RWPE2 (cell line): ENCODE measurements around the gene EME1.

Experiments used
- ATAC-seq: fragments of 200-7000 bp; cut with Tn5 transposase; 3 replicates; pipeline ENCODE4 v1.9.1; 2021; ENCODE audit warnings: low read depth
- DNase-seq: peaks from one replicate; pipeline ENCODE4 v3.0.0-alpha.2; 2020; ENCODE audit warnings: low spot score
- H3K27ac ChIP-seq: fragments of 450-650 bp; 2 replicates; pipeline ENCODE4 v1.5.1; 2017; ENCODE audit warnings: mild to moderate bottlenecking; ENCODE audit not compliant: poor library complexity, severe bottlenecking
- H3K27me3 ChIP-seq: fragments of 250-450 bp; sonication (Bioruptor Pico); 2 replicates; pipeline ENCODE4 v1.5.1; 2021; ENCODE audit warnings: mild to moderate bottlenecking, moderate library complexity; ENCODE audit not compliant: insufficient read depth, poor library complexity, severe bottlenecking
- H3K36me3 ChIP-seq: fragments of 250-450 bp; sonication (Bioruptor Pico); 2 replicates; pipeline ENCODE4 v1.5.1; 2020; ENCODE audit warnings: low read depth, mild to moderate bottlenecking, moderate library complexity
- H3K4me1 ChIP-seq: fragments of 250-450 bp; sonication (Bioruptor Pico); 2 replicates; pipeline ENCODE4 v1.5.1; 2021; ENCODE audit warnings: mild to moderate bottlenecking, moderate library complexity; ENCODE audit not compliant: insufficient read depth, poor library complexity, severe bottlenecking
- H3K4me3 ChIP-seq: fragments of 250-450 bp; sonication (Bioruptor Pico); 2 replicates; pipeline ENCODE4 v1.5.1; 2021; ENCODE audit warnings: mild to moderate bottlenecking, moderate library complexity; ENCODE audit not compliant: severe bottlenecking
- H3K9me3 ChIP-seq: fragments of 250-450 bp; sonication (Bioruptor Pico); 2 replicates; pipeline ENCODE4 v1.5.1; 2021; ENCODE audit warnings: mild to moderate bottlenecking, moderate library complexity; ENCODE audit not compliant: severe bottlenecking
- TF ChIP-seq, protein P1 (sequence below): fragments of 450-650 bp; IDR thresholded peaks from one replicate; pipeline ENCODE4 v1.5.1; 2017; ENCODE audit warnings: mild to moderate bottlenecking, moderate library complexity; ENCODE audit not compliant: poor library complexity, severe bottlenecking

EME1 gene

DNA sequence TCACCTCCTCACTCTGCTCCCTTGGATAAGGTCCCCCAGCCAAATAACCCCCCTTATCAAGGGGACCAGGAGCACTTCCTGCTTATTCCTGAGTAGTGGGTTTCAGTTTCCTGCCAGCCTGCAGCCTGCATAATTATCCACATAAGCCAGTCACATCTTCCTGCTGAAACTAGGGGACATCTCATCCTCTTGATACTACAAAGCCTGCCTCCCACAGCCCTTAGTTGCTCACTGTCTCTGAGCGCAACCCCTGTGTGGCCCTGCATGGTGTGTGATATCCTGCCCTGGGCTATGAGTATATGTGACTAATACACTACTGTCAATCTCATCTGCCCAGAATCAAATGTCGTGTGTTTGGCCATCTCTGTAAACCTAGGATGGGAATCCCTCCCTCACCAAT, 35.1 kb upstream of the EME1 start:
- Histone ChIP-seq H3K4me3 (no peak overlapping the region), H3K27me3 (no peaks in the 10 kb centered on the region), H3K27ac (no peak overlapping the region), H3K9me3 (no peaks in the 10 kb centered on the region), H3K36me3 (no peaks in the 10 kb centered on the region; the same call in 1 of the 2 replicates), H3K4me1 (no peaks in the 10 kb centered on the region)
- DNase-seq (peak; percentile 35), ATAC-seq (no peak)
- TF ChIP-seq, protein P1, sequence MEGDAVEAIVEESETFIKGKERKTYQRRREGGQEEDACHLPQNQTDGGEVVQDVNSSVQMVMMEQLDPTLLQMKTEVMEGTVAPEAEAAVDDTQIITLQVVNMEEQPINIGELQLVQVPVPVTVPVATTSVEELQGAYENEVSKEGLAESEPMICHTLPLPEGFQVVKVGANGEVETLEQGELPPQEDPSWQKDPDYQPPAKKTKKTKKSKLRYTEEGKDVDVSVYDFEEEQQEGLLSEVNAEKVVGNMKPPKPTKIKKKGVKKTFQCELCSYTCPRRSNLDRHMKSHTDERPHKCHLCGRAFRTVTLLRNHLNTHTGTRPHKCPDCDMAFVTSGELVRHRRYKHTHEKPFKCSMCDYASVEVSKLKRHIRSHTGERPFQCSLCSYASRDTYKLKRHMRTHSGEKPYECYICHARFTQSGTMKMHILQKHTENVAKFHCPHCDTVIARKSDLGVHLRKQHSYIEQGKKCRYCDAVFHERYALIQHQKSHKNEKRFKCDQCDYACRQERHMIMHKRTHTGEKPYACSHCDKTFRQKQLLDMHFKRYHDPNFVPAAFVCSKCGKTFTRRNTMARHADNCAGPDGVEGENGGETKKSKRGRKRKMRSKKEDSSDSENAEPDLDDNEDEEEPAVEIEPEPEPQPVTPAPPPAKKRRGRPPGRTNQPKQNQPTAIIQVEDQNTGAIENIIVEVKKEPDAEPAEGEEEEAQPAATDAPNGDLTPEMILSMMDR = no peak

DNA sequence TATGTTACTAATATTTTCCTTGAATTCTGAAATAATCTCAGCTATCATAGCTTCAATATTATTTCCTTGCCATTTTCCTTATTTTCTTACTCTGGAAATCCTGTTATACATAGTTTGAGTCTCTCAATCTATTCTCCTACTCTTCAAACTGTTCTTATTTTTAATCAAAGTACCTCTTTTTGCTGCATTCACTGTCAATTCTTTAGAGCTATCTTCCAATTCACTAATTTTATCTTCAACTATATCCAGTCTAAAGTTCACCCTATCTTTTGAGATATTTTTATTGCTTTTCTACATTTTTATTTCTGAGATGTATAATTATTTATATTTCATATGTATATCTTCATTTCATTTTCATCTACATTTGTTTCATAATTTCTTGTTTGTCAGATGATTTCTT, 34.4 kb upstream of the EME1 start:
- no peak for ATAC-seq
- Histone ChIP-seq H3K27me3 (no peaks in the 10 kb centered on the region), H3K9me3 (no peaks in the 10 kb centered on the region), H3K4me3 (no peak overlapping the region), H3K36me3 (no peaks in the 10 kb centered on the region; the same call in 1 of the 2 replicates), H3K27ac (no peak overlapping the region), H3K4me1 (no peaks in the 10 kb centered on the region)
- TF ChIP-seq, protein P1 = no peak
- DNase-seq = no peak

DNA sequence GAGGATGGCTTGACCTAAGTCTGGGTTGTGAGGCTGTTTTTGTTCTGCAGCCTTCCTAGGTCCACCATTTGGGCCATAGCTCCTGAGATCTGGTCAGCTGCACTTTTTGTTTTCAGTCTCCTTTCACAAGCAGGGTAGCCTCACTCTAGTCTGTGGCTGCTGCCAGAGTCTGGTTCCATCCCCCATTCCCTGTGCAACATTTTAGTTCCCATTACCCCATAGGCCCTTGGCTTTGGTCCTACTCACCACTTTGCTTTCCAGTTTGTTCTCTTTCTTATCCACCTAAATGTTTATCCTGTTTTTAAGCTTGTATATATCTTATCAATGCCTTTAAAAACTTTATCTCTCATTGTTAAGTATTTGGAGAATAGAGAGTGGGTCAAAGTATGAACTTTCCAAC, 33.6 kb upstream of the EME1 start:
- no peak for ATAC-seq
- no peaks in the 10 kb centered on the region for H3K4me1 ChIP-seq

DNA sequence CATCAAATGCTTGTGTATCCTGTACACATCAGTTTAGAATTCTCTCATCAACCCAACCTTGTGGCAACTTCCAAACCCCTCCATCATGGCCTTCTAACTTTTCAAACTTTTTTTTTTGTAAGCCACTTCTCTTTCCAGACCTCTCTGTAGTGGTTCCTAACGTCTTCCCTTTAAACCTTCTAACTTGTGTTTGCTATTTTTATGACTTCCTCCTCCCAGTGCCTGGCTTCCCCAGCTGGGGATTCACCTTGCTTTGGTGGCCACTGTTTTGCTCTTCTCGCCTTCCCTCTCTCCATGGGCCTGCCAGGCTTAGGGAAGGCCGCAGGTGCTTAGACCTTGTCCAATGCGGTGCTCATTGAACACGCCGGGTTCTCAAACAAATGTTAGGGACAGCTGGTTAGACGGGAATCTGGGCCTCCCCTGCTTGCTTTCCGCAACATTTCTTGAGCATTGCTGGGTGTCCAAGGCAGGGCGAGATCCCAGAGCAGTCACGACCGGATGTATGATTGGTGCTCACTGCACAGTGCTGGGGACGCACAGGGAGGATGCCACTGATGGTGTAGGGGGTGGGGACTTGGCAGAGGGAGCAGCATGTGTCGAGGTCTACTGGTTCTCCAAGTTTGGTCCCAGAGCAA, 28.2 kb upstream of the EME1 start:
- Histone ChIP-seq H3K4me3 (no peak overlapping the region), H3K4me1 (peaks cover 21% of the 10 kb centered on the region), H3K9me3 (no peaks in the 10 kb centered on the region), H3K27ac (no peak overlapping the region), H3K36me3 (peaks cover 5% of the 10 kb centered on the region; the same call in 1 of the 2 replicates), H3K27me3 (no peaks in the 10 kb centered on the region)
- no peak for ATAC-seq
- TF ChIP-seq, protein P1 = no peak
- peak; percentile 31 for DNase-seq

More for the DNA sequence above, 33.6 kb upstream of the EME1 start:
- Histone ChIP-seq H3K27ac (no peak overlapping the region), H3K36me3 (no peaks in the 10 kb centered on the region; the same call in 1 of the 2 replicates), H3K27me3 (no peaks in the 10 kb centered on the region), H3K4me3 (no peak overlapping the region), H3K9me3 (no peaks in the 10 kb centered on the region)
- TF ChIP-seq, protein P1 = no peak
- no peak for DNase-seq
